Activated T-helper 2 cell treated with anti-CD3 and anti-CD28 coated beads, Interferon-gamma antibody, Interleukin-2, Interleukin-4, amounts not matched to agents 10 μg/mL and 5 μg/mL and 100 μg/mL, durations not matched to agents 14 hours and 24 hours and 36 hours (primary cell): ENCODE measurements around the gene PLPP4. TPM values are rescaled to one million over a fixed set of nuclear protein-coding genes. Genes with fewer than 3 reads are reported as not detected.
"Not testable (repeated sequence)": the region's sequence is repeated elsewhere in the genome, so short reads cannot be mapped to it uniquely, and the experiment has no call there.

Source experiments
- DNase-seq: peaks from one replicate; pipeline ENCODE4 v3.0.0; 2021; ENCODE audit warnings: low spot score
- H3K27ac Mint-ChIP-seq: one replicate; pipeline ENCODE4 v1.8.0; 2021; ENCODE audit warnings: mixed read lengths
- H3K27me3 Mint-ChIP-seq: one replicate; pipeline ENCODE4 v1.8.0; 2021; ENCODE audit warnings: low read depth, mixed read lengths
- H3K36me3 Mint-ChIP-seq: one replicate; pipeline ENCODE4 v1.8.0; 2021; ENCODE audit warnings: low read depth, mixed read lengths
- H3K4me1 Mint-ChIP-seq: one replicate; pipeline ENCODE4 v1.8.0; 2021; ENCODE audit warnings: low read depth, mixed read lengths
- H3K4me3 Mint-ChIP-seq: one replicate; pipeline ENCODE4 v1.8.0; 2021; ENCODE audit warnings: low read depth, mild to moderate bottlenecking, moderate library complexity, mixed read lengths
- H3K9me3 Mint-ChIP-seq: one replicate; pipeline ENCODE4 v1.8.0; 2021; ENCODE audit warnings: mixed read lengths
- intact Hi-C: fragments of 100-400 bp; cut with micrococcal nuclease; formaldehyde crosslinking; loops from one replicate; pipeline ENCODE4 v1.15.1; 2023
- total RNA-seq: library from RNA; stranded (reverse); gene quantifications from 2 replicates; pipeline ENCODE4 v1.2.3, GENCODE V29; 2022

Gene PLPP4
- total RNA-seq, 1 donor from 2014 or later = not detected

DNA sequence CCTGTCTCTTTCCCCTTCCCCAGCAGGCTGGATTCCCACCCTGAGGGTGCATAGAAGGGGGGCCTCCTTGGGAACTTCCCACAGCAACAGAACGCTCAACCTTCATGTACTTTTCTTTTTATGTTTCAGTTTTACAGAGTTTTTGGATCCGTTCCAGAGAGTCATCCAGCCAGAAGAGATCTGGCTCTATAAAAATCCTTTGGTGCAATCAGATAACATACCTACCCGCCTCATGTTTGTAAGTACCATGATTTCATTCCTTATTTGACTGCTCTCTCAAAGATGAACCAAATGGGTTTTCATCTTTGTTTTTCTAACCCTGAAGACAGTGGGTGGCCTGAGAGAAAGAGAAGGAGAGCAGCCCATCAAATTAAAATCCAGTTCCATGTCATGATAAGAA, 46.7 kb downstream of the PLPP4 start:
- Mint-ChIP-seq H3K4me3 (no peak overlapping the region), H3K9me3 (no peaks in the 10 kb centered on the region), H3K27ac (no peak overlapping the region), H3K27me3 (no peaks in the 10 kb centered on the region), H3K36me3 (no peaks in the 10 kb centered on the region), H3K4me1 (no peaks in the 10 kb centered on the region)
- no peak for DNase-seq
- intact Hi-C loops = no loop called here

DNA sequence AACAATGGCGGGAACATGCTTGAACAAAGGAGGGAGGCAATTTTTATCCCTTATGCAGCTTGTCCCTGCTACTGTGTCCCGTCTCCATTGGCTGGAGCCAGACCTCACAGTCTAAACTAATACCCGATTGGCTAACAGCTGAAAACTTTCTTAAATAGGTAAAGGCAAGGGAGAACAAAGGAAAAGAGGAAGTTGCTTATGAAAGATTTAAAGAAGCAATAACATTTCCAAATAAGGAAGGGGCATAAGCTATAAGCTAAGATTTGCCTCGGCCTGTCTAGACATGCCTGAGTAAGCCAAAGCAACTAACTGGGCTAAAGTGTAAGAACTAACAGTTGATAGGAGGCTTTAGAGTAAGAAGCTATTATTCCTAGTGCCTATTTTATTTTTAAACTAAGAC, 47.2 kb downstream of the PLPP4 start:
- H3K9me3 Mint-ChIP-seq, H3K36me3 Mint-ChIP-seq, intact Hi-C loops: not testable (repeated sequence)

DNA sequence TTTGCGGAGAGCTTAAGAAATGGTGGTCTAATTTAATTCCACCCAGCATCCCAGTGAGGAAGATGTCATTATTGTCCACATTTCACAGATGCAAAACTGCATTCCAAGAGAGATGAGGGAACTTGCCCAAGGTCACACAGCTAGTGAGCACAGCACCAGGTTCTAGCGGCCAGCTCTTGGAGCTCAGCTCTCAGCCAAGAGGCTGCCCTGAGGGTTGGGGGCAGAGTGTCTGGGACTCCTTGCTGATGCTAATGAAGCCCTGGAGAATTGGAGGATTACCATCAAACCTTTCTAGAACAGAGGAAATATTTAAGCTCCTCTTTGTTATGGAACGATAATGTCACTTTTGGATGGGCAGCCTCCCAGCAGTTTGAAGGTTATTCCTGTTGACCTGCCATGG, 48.0 kb downstream of the PLPP4 start:
- DNase-seq = no peak
- Mint-ChIP-seq H3K4me3 (no peak overlapping the region), H3K4me1 (no peaks in the 10 kb centered on the region), H3K27me3 (no peaks in the 10 kb centered on the region), H3K27ac (no peak overlapping the region), H3K36me3 (no peaks in the 10 kb centered on the region), H3K9me3 (no peaks in the 10 kb centered on the region)
- intact Hi-C loops = no loop called here

More for the DNA sequence above, 47.2 kb downstream of the PLPP4 start:
- DNase-seq, H3K4me1 Mint-ChIP-seq, H3K27me3 Mint-ChIP-seq, H3K27ac Mint-ChIP-seq, H3K4me3 Mint-ChIP-seq: not testable (repeated sequence)

DNA sequence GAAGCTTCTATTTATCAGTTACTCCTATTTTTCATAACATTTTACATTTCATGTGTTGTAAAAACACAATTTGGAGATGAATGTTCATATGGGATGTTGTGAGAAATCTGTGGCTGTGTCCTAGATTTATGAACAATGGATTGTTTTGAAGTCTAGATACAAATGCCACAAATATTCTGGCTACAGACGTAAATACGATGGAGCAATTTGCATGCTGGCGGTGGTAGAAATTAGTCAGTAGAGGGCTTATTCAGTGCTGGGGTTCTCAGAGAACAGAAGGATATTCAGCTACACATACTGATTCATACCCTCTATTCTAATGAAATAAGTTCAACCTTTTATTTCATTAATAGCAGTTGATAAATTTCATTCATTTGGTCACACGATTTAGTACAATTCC, 48.8 kb downstream of the PLPP4 start:
- no peaks in the 10 kb centered on the region for H3K27me3 Mint-ChIP-seq
- intact Hi-C loops = no loop called here
- H3K36me3 Mint-ChIP-seq = no peaks in the 10 kb centered on the region

DNA sequence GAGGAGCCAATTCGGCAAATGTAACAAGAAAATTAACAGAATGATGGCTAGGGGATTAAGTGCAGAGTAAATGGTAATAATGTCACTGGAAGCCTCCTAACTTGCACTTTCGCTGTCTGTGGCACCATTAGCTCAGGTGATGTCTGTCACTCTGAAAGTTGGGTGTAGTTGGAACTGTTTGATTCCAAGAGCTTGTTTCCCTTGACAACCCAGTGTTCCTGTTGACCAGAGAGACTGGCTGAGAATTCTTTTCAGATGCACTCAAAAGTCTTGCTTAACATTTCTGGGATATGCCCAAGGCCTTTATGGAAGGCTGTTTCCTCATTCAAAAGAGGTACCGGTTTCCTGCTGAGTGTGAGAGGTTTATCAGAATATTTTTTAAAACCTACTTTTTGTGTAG, 49.6 kb downstream of the PLPP4 start:
- DNase-seq = no peak
- Mint-ChIP-seq H3K9me3 (no peaks in the 10 kb centered on the region), H3K36me3 (no peaks in the 10 kb centered on the region), H3K4me3 (no peak overlapping the region), H3K4me1 (no peaks in the 10 kb centered on the region), H3K27ac (no peak overlapping the region), H3K27me3 (no peaks in the 10 kb centered on the region)
- intact Hi-C loops = no loop called here

More for the DNA sequence above, 48.8 kb downstream of the PLPP4 start:
- H3K9me3 Mint-ChIP-seq = no peaks in the 10 kb centered on the region
- H3K4me1 Mint-ChIP-seq = no peaks in the 10 kb centered on the region
- H3K4me3 Mint-ChIP-seq = no peak overlapping the region
- DNase-seq = no peak
- H3K27ac Mint-ChIP-seq = no peak overlapping the region

DNA sequence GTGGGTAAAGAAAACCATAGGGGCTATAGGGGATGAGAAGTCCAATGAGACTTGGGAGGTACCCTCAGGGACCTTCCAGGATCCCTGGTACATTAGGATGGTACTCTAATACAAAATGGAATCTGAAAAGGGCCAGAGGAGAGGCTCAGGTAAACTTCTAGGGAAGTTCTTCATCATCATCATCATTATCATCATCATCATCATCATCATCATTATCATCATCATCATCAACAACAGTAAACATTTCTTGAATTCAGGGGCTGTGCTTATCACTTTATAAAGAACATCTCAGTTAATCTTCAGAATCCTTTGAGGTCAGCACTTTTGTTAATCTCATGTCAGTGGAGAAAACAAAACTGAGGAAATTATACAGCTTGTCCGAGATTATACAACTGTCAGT, 50.1 kb downstream of the PLPP4 start:
- Mint-ChIP-seq H3K27me3 (no peaks in the 10 kb centered on the region), H3K27ac (no peak overlapping the region), H3K36me3 (no peaks in the 10 kb centered on the region), H3K4me1 (no peaks in the 10 kb centered on the region), H3K4me3 (no peak overlapping the region), H3K9me3 (no peaks in the 10 kb centered on the region)
- intact Hi-C loops = no loop called here
- no peak for DNase-seq

DNA sequence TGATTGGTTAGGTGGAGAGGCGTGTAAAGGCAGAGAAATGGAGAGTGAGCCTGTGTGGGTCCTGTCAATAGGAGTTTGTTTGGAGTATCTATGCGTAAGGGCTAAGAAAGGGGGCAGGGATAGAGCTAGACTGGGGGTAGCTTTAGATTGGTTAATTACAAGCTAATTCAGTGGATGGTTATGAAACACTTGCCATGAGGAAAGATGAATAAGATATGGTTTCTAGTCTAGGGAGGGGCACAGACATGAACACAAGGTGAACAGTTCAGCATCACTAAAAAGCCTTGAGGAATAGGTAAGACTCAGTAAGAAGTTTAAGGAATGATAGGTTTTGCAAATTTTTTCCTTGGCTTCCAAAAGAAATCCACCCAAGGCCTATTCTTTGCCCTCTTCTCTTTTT, 50.6 kb downstream of the PLPP4 start:
- no peaks in the 10 kb centered on the region for H3K27me3 Mint-ChIP-seq
- H3K4me3 Mint-ChIP-seq = no peak overlapping the region
- H3K27ac Mint-ChIP-seq = no peak overlapping the region
- no peaks in the 10 kb centered on the region for H3K36me3 Mint-ChIP-seq
- DNase-seq = no peak
- H3K9me3 Mint-ChIP-seq = no peaks in the 10 kb centered on the region
- intact Hi-C loops = no loop called here
- no peaks in the 10 kb centered on the region for H3K4me1 Mint-ChIP-seq

DNA sequence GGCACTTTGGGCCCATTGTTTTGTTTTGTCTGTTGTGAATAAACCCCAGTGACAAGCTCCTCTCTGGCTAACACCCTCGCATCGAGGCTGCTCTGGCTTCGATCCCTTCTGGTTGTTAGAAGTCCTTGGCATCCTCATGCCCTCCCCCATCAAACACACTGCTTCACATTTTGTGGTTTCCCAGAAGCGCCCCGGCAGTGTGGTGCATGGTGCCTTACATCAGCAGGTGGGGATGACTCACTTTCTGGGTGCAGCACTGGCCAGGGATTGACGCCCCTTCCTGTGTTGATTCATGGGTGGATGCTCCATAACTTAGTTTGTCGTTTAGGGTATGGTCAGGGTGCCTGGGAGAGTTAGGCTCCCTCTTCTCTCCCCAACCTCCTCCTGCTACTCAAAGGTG, 51.4 kb downstream of the PLPP4 start:
- no peak overlapping the region for H3K4me3 Mint-ChIP-seq
- no peaks in the 10 kb centered on the region for H3K36me3 Mint-ChIP-seq
- no peaks in the 10 kb centered on the region for H3K9me3 Mint-ChIP-seq
- no peaks in the 10 kb centered on the region for H3K4me1 Mint-ChIP-seq
- intact Hi-C loops = no loop called here
- no peak for DNase-seq
- H3K27me3 Mint-ChIP-seq = no peaks in the 10 kb centered on the region
- H3K27ac Mint-ChIP-seq = no peak overlapping the region

DNA sequence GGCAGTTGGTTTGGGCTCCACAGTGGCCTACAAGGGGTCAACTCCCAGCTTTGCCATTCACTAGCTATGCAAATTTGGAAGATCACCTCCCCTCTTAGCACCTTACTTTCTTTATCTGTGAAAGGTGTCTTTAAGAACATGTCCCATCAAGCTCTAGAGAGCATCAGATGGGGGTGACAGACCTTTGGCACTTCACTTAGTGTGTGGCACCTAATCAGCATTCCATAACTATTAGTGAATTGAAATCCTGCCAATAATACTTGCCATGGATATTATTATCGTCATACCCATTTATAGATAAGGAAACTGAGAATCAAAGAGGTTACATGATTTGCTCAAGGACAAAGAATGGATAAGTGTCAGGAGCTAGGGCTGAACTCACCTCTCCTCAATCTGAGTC, 51.9 kb downstream of the PLPP4 start:
- H3K27ac Mint-ChIP-seq = no peak overlapping the region
- H3K4me1 Mint-ChIP-seq = no peaks in the 10 kb centered on the region
- no peaks in the 10 kb centered on the region for H3K36me3 Mint-ChIP-seq
- no peak overlapping the region for H3K4me3 Mint-ChIP-seq
- intact Hi-C loops = no loop called here
- no peak for DNase-seq
- no peaks in the 10 kb centered on the region for H3K9me3 Mint-ChIP-seq
- no peaks in the 10 kb centered on the region for H3K27me3 Mint-ChIP-seq

DNA sequence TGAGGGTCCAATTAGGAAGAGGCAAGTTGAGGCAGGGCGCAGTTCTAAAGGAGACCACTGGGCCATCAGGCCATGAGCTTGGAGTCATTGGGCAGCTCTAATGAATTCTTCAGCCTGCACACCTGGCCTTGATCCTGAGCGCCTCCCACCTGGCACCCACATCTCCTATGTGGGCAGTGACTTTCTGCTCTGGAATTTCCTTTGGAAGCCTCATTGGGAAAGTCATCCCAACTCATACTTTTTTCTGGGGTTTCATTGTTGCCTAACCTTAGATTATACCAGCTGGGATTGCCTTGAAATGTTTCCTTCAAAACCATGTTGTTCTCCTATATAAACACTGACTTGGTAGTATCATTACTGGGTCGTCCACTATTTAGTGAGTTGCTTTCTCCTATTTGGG, 54.1 kb downstream of the PLPP4 start:
- H3K27me3 Mint-ChIP-seq = no peaks in the 10 kb centered on the region
- intact Hi-C loops = no loop called here
- H3K9me3 Mint-ChIP-seq = no peaks in the 10 kb centered on the region
- H3K4me1 Mint-ChIP-seq = no peaks in the 10 kb centered on the region
- no peak overlapping the region for H3K4me3 Mint-ChIP-seq
- no peak for DNase-seq
- no peak overlapping the region for H3K27ac Mint-ChIP-seq
- H3K36me3 Mint-ChIP-seq = no peaks in the 10 kb centered on the region

DNA sequence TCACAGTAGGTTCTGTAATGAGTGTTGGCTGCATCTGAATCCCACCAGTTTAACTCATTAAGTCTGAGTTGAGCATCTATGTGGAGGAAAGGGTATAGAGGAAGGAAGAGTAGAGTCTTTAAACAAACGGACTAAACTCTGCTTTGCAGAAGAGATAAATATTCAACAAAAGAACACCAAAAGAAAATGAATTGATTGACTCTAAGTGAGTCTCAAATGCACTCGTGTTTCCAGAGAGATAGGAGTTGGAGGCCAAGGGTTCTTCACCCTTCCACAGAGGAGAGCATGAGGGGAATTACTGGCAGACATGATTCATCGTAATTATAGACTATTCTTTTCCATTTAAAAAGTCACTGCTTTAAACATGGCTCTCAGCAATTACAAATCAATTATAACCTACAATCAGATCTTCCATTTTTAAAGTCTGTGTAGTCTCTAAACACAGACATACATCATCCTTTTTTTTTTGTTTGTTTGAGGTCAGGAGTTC, 56.3 kb downstream of the PLPP4 start:
- DNase-seq = no peak
- H3K9me3 Mint-ChIP-seq = no peaks in the 10 kb centered on the region
- no peaks in the 10 kb centered on the region for H3K36me3 Mint-ChIP-seq
- intact Hi-C loops = no loop called here
- no peaks in the 10 kb centered on the region for H3K4me1 Mint-ChIP-seq
- H3K27ac Mint-ChIP-seq = no peak overlapping the region
- H3K4me3 Mint-ChIP-seq = no peak overlapping the region
- no peaks in the 10 kb centered on the region for H3K27me3 Mint-ChIP-seq

DNA sequence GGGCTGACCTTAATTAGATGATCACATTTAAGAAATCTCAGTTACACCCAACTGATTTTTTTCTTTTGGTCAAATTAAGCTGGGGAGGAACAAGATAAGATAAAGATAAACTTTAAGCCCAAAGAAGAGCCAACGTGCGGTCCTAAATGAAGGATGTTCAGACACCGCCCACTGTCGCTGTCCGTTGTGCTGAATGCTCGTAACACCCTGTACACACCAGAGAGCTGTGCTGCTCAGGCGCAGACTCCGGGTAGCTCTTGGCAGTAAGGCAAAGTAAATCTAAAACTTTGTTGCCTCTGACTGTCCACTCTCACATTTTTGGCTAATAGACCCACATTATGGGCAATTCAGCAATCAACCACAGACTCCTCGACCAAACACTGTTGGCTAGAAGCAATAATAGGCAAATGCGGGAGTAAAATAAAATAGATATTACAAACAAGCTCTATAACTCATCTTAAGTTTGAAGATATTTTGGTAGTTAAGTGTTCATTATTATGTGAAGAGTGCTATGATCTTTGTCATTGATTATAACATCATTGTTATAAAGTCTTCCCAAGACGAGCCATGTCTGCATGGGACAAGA, 57.1 kb downstream of the PLPP4 start:
- DNase-seq = no peak
- Mint-ChIP-seq H3K4me1 (no peaks in the 10 kb centered on the region), H3K27ac (no peak overlapping the region)

DNA sequence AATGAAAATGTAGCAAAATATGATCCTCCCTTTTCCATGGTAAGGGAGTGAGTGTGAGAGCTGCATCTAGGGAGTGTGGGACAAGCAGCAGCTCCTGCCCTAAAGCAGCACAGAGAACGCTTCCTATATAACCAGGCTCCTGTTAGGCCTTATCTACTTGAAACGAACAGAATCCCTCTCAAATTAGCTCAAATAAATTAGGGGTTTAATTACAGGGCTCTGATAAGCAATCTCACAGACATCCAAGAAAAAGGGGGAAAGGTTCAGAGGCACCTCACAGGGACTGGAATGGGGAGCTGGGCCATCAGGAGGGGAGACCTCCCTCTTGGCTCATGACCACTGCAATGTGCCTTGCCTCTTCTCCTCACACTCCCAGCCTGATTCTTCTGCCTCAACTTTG, 57.9 kb downstream of the PLPP4 start:
- H3K27me3 Mint-ChIP-seq = no peaks in the 10 kb centered on the region
- H3K4me1 Mint-ChIP-seq = no peaks in the 10 kb centered on the region
- no peak for DNase-seq
- H3K36me3 Mint-ChIP-seq = no peaks in the 10 kb centered on the region
- H3K27ac Mint-ChIP-seq = no peak overlapping the region
- no peaks in the 10 kb centered on the region for H3K9me3 Mint-ChIP-seq
- H3K4me3 Mint-ChIP-seq = no peak overlapping the region
- intact Hi-C loops = no loop called here

More for the DNA sequence above, 57.1 kb downstream of the PLPP4 start:
- no peaks in the 10 kb centered on the region for H3K9me3 Mint-ChIP-seq
- intact Hi-C loops = no loop called here
- no peaks in the 10 kb centered on the region for H3K36me3 Mint-ChIP-seq
- H3K27me3 Mint-ChIP-seq = no peaks in the 10 kb centered on the region
- H3K4me3 Mint-ChIP-seq = no peak overlapping the region

DNA sequence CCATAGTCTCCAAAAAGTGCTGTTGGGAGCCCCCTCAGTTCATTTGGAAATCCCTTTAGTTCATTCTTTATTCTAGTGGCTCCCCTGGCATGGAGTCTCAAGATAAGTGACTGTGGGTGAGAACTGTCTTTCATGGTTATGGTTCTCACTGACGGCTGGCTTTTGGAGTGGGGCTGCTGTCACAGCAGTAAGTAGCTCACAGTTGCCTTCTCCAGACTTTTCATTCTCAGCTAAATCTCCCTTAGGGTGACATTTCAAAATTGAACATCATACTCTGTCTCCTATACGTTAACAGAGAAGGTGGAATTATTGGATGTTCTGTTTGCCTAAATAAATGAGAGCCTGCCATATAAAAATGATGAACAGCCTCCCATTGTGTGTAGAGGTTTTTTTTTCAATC, 58.7 kb downstream of the PLPP4 start:
- no peak overlapping the region for H3K27ac Mint-ChIP-seq
- no peaks in the 10 kb centered on the region for H3K9me3 Mint-ChIP-seq
- no peaks in the 10 kb centered on the region for H3K36me3 Mint-ChIP-seq
- no peaks in the 10 kb centered on the region for H3K4me1 Mint-ChIP-seq
- no peaks in the 10 kb centered on the region for H3K27me3 Mint-ChIP-seq
- no peak overlapping the region for H3K4me3 Mint-ChIP-seq
- intact Hi-C loops = no loop called here
- DNase-seq = no peak
